ENCODE results near the gene WNT7B.

- TF ChIP-seq CTCF (IDR thresholded peaks at IDR 0.05; ENCODE audit: low read length) (no peak), EZH2phosphoT487 (IDR thresholded peaks at IDR 0.05; ENCODE audit: low read length) (no peak), EZH2 (optimal IDR thresholded peaks at IDR 0.05; ENCODE audit: low read depth, low read length) (no peak)
Observed at GRCh38 chr22:46007003-46007847, 30.3 kb upstream of the WNT7B start.

Measured in MM.1S (cell line).